C1 segment of cervical spinal cord (tissue), 14 donors: ENCODE measurements around the gene COL5A3.

Experiments used
- DNase-seq, 14 donors: peaks; one replicate each; lab custom pipeline; 2025; lab: John Stamatoyannopoulos, UW

Gene COL5A3

DNA sequence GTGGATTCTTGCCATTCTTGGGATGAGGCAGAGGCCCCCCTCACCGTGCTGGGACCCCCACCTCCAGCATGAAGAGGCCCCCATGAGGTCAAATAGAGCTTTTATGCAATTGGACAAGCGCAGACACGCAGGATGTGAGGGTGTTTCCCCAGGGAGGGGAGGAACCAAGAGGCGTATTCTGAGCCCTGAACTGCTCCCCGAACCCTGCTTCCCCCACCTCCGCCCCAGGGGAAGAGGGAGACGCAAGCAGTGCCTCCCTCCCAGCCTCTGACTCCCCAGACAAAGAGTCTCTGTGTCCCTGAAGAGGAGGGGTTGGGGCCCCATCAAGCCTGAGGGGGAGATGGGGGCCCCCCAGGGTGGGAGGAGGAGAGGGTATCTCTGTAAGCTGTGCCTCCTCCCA lies 1.7 kb upstream of the COL5A3 start:
- no peak for DNase-seq

DNA sequence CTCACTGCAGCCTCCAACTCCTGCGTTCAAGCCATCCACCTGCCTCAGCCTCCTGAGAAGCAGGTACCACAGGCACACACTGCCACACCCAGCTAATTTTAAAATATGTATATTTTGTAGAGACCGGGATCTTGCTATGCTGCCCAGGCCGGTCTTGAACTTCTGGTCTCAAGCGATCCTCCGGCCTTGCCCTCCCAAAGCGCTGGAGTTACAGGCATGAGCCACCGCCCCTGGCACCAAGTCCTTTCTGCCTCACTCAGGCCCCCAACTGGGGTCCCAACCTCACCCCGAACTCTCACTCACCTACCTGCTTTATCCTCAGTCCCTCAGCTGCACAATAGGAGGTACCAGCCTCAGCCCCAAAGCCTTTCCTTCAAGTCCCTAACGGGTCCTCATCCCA lies 635 bp upstream of the COL5A3 start:
- no peak for DNase-seq

DNA sequence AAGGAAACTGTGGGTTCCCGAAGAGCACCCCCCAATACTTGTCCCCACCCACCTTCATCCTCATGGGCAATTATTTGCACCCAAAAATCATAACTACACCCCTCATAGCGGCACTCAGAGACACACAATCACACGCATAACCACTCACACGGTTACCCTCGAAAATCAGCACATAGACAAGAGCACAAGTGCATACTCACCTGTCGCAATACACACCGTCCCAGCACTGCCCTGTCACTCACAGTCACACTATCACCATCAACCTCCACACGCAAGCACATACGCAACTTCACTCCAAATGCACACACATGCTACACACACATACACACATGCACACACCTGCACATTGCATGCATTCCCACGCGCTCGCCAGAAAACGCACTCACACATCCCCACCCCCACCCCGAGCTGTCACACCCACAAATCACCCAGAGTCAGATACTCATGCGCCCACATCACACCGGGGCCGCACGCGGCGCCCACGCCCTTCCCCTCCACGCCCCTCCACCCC lies 535 bp downstream of the COL5A3 start:
- no peak for DNase-seq

DNA sequence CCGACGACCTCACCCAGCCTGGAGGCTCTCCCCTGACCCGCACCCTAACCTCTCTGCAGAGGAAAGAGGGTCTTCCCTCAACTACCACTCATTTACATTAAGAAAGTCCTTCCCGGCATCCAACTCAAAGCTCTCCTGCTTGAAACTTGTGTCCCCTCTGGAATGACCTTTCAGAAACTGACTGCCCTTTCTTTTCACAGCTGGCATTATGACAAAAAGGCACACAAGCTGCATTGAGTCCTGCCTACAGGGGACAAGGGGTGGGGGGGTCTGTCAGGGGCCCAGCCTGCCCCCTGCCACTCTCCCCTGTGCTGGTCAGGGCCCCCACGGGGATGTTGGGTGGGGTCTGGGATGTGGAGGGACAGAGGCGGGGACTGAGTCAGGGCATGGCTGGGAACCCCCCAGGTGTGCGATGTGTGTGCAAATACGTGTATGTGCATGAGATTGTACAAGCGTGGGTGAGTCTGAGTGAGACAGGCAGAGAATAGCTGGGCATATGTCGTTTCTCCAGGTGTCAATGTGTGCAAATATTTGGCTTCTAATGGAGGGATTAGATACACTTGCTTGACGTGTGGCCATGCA lies 2.0 kb downstream of the COL5A3 start:
- DNase-seq, result no peak

GRCh38 chr19:10007371-10008183 lies 2.7 kb downstream of the COL5A3 start:
- peak in 1 of 14 donors; percentile 34 for DNase-seq

GRCh38 chr19:10006752-10007323 lies 3.5 kb downstream of the COL5A3 start:
- DNase-seq, result no peak

DNA sequence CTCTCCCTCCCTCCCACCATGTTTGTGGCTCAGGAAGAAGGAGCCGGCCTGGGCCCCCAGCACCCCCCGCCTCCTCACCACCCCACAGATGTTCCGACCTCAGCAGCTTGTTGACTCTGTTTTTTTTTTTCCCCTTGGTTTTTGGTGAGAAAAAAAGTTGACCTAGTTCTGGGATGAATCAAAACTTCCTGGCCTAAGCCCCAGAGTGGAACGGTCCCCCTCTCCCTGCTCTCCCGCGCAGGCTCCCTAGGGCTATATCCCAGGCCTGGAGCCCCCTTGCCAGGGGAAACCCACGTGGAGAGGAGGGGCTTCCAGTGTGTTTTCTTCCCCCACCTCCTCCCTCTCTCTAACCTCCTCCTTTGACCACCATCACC lies 4.0 kb downstream of the COL5A3 start:
- DNase-seq, result peak in 7 of 14 donors; percentile 6 to 48 (median 11)

DNA sequence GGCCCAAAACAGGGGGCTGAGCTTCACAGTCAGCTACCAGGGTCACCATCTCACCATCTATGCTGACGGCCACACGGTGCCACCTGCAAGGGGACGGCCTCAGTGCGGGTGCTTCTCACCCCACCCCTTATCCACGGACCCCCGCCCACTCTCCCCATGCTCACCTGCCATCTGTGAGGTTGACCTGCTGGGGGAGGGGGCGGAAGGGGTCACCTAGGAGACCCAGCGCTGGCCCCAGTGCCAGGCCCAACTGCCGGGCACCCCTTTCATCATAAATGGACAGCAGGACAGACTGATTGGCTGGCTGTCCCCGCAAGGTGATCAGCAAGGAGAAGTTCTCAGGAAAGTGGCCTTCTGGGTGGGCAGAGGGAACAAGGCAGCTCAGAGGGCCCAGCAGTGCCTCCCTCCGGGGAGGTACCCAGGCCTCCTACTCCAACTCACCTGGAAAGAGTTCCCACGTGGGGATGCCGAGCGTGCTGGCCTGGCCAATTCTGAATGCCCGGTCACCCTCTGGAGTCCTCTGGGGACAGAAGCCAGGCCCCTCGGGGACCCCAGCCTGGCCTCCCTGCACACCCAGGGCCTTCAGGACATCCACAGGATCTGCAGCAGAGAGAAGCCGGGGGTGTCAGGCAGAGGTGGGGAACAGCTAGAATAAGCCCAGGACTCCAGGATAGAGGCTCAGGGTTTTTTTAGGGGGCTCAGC lies 4.5 kb downstream of the COL5A3 start:
- no peak for DNase-seq

GRCh38 chr19:10004617-10005016 lies 5.7 kb downstream of the COL5A3 start:
- no peak for DNase-seq

- DNase-seq, result no peak
Observed at GRCh38 chr19:10003271-10003670, 7.0 kb downstream of the COL5A3 start.

DNA sequence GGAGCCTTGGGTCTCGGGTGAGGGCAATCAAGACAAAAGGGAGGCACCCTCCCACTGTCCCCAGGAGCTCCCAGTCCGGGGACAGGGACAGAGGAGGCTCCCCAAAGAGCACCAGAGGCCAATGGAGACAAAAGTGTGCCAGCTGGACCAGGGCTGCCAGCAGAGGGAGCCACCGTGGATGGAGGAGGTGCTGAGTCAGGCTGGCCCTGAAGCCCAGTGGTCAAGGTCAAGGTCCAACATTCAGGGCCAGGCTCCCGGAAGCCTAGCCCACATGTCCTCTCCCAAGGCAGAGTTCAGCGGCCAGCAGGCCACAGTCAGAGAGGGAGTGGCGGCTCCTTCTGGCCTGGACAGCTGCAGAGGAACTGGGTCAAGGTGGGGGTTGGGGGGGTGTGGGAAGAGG lies 8.4 kb downstream of the COL5A3 start:
- DNase-seq, result no peak

DNA sequence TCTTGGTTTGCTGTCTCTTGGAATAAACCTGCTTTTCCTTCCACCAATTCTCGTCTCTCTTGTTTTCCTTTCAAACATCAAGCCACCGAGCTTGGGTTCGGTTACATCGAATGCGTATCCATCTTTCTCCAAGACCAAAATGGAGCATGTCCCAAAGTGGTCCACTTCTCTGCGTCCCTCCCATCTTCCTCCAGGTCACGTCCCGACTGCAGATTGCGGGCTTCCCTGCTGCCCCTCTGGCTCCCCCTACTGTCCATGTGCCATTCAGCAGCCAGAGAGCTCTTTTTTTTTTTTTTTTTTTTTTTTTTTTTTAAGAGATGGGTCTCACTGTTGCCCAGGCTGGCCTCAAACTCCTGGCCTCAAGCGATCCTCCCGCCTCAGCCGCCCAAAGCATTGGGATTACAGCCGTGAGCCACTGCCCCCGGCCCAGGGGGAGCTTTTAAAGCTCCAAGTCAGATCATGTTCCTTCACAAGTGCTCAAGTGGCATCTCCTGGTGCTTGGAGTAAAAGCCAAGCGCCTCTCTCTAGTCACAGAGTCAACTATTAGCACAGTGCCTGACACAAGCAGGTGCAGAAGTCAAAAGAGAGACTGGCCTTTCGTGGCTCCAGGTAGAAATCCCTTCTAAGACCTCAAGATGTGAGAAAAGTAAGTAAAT lies 10.0 kb downstream of the COL5A3 start:
- DNase-seq, result peak in 8 of 14 donors; percentile 2 to 41 (median 17)

GRCh38 chr19:9996541-9996940 lies 13.8 kb downstream of the COL5A3 start:
- no peak for DNase-seq

DNA sequence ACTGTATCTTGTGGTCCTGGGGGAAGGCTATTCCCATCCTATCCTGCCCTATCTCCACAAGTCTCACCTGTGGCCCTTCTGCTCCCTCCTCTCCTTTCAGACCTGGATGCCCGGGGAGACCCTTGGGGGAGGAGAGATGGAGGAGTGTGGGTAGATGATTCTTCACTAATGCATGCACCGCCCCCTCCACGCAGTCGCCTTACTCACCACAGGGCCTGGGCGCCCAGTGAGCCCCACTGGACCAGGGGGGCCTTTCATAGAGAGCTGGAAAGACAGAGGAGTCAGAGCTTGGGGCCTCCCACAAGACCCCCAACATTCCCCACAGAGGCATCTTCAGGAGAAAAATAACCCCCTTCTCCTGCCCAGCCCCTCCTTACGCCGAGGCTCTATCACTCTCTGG lies 14.3 kb downstream of the COL5A3 start:
- no peak for DNase-seq

DNA sequence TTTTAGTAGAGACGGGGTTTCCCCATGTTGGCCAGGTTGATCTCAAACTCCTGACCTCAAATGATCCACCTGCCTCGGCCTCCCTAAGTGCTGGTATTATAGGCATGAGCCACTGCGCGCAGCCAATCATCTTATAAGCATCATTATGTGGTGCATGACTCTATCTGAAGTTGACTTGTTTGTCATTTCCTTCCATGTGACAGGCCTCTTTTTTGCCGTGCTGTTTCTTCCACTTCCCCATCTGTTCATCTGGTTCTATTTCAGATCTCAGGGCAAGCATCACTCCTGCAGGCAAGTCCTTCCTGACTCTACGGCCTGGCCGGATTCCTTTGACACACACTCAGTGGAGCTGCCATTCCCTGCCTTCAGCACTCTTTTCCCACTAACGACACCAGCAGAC lies 15.2 kb downstream of the COL5A3 start:
- DNase-seq, result no peak

DNA sequence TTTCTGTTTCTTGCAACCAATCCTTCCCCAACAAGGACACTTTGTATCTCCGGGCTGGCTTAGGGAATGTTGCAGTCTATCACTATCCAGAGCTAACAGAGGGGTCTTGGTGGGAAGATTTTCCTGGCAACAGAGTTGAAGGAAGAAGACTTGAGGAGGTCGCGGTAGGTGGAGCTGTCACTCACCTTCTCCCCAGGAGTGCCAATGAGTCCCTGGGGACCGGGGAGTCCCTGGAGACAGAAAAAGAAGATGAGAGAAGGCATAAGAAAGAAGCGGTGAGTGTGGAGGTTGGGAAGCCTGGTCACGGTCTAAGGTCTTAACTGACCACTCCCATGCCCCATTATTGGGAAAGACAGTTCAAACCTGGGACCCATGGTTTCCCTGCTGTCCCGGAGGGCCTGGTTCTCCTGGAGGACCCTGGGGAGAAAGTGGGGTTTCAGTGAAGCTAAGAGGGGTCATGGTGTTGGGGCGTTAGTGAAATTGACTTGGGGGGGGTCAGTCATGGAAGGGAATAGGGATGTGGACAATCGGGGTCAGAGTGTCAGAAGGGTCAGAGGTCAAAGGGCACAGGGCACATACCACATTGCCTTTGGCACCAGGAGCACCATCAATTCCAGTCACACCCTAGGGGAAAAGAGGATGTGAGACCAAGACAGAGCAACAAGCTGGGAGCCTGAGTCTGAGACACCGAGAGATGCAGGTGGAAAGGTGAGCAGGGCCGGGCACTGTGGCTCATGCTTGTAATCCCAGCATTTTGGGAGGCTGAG lies 18.7 kb downstream of the COL5A3 start:
- no peak for DNase-seq

- DNase-seq, result no peak
Observed at GRCh38 chr19:9989504-9989903, 20.8 kb downstream of the COL5A3 start.

- peak in 11 of 14 donors; percentile 6 to 84 (median 44) for DNase-seq
Observed at GRCh38 chr19:9986787-9987281, 23.5 kb downstream of the COL5A3 start.

DNA sequence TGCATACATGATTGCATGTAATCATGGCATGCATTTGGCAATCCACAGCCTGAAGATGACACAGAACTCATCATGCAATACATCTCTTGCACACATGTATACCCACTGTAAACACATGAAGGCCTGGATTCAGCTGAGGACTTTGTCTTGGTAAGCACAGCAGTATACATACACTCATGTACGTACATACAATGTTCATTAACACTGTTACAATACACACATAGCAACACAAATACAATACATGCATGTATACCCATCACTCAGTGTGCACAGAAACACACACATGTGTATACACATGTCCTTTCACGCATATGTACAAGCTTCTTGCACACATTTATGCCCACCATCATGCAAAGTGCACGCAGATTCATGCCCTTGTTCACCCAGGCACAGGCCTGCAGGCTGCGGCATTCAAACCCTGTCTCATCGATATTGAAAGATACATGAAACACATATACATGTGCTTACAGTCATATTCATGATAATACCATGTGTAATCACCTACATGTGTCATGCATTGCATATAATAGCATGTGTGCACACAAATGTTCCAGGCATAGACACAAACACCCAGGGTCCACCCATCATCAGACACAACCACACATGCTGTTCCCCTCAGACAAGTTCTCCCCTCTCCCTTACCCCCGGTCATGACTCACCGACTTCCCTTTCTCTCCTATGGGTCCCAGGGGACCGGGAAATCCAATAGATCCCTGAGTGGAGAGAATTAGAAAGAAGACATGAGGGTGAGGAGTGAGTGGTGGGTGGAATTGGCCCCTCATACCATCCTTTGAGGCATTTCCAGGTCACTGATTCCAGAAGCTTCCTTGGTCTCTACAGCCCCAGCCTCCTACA lies 28.7 kb downstream of the COL5A3 start:
- no peak for DNase-seq

- no peak for DNase-seq
Observed at GRCh38 chr19:9972103-9972502, 38.2 kb downstream of the COL5A3 start.
